Neural crest cell (in vitro differentiated cells): ENCODE measurements around the gene ERH. TPM values are rescaled to one million over a fixed set of nuclear protein-coding genes. Genes with fewer than 3 reads are reported as not detected.

Experiments used
- DNase-seq: peaks from one replicate; pipeline ENCODE4 v3.0.0; 2021; ENCODE audit warnings: low read depth, mixed read lengths, low spot score
- H3K27ac Mint-ChIP-seq: one replicate; pipeline ENCODE4 v1.8.0; 2021; ENCODE audit warnings: mild to moderate bottlenecking, mixed read lengths; ENCODE audit not compliant: unreplicated experiment
- H3K27me3 Mint-ChIP-seq: 2 replicates; pipeline ENCODE4 v1.8.0; 2021; ENCODE audit warnings: low read depth, mild to moderate bottlenecking, mixed read lengths
- H3K36me3 Mint-ChIP-seq: 2 replicates; pipeline ENCODE4 v1.8.0; 2021; ENCODE audit warnings: low read depth, mild to moderate bottlenecking, mixed read lengths
- H3K4me1 Mint-ChIP-seq: 2 replicates; pipeline ENCODE4 v1.8.0; 2021; ENCODE audit warnings: mixed read lengths
- H3K4me3 Mint-ChIP-seq: one replicate; pipeline ENCODE4 v1.8.0; 2021; ENCODE audit warnings: mild to moderate bottlenecking, mixed read lengths
- H3K9me3 Mint-ChIP-seq: 2 replicates; pipeline ENCODE4 v1.8.0; 2021; ENCODE audit warnings: mixed read lengths
- CTCF ChIP-seq: fragments of 200-600 bp; sonication (generic); conservative IDR thresholded peaks from 2 replicates; pipeline ENCODE4 v1.5.0; 2021; ENCODE audit warnings: antibody characterized with exemption, mild to moderate bottlenecking
- total RNA-seq: library from RNA; stranded (reverse); gene quantifications from 2 replicates; pipeline ENCODE4 v1.2.1, GENCODE V29; 2021

ERH gene
- total RNA-seq, 1 donor from 2014 or later: 456 TPM

GRCh38 chr14:69360438-69361108, 37.5 kb downstream of the ERH start:
- Mint-ChIP-seq H3K9me3 (no peaks in the 10 kb centered on the region), H3K27me3 (no peaks in the 10 kb centered on the region), H3K27ac (no peak overlapping the region), H3K36me3 (no peaks in the 10 kb centered on the region), H3K4me3 (no peak overlapping the region), H3K4me1 (peaks cover 22% of the 10 kb centered on the region)
- TF ChIP-seq CTCF: no peak
- no peak for DNase-seq

GRCh38 chr14:69358966-69359365, 39.1 kb downstream of the ERH start:
- no peak for DNase-seq
- H3K36me3 Mint-ChIP-seq: no peaks in the 10 kb centered on the region
- H3K4me3 Mint-ChIP-seq: no peak overlapping the region
- no peaks in the 10 kb centered on the region for H3K27me3 Mint-ChIP-seq
- peaks cover 15% of the 10 kb centered on the region for H3K4me1 Mint-ChIP-seq
- no peaks in the 10 kb centered on the region for H3K9me3 Mint-ChIP-seq
- TF ChIP-seq CTCF: no peak
- H3K27ac Mint-ChIP-seq: no peak overlapping the region

GRCh38 chr14:69358233-69358963, 39.7 kb downstream of the ERH start:
- no peak for TF ChIP-seq CTCF
- Mint-ChIP-seq H3K9me3 (no peaks in the 10 kb centered on the region), H3K36me3 (no peaks in the 10 kb centered on the region), H3K27ac (no peak overlapping the region), H3K4me1 (peaks cover 9% of the 10 kb centered on the region), H3K27me3 (no peaks in the 10 kb centered on the region), H3K4me3 (no peak overlapping the region)
- no peak for DNase-seq

GRCh38 chr14:69357544-69358200, 40.4 kb downstream of the ERH start:
- peaks cover 3% of the 10 kb centered on the region for H3K4me1 Mint-ChIP-seq
- H3K9me3 Mint-ChIP-seq: no peaks in the 10 kb centered on the region
- TF ChIP-seq CTCF: no peak
- no peak overlapping the region for H3K27ac Mint-ChIP-seq
- no peaks in the 10 kb centered on the region for H3K36me3 Mint-ChIP-seq
- no peak overlapping the region for H3K4me3 Mint-ChIP-seq
- no peaks in the 10 kb centered on the region for H3K27me3 Mint-ChIP-seq
- no peak for DNase-seq

GRCh38 chr14:69356903-69357543, 41.1 kb downstream of the ERH start:
- Mint-ChIP-seq H3K4me1 (peaks cover 9% of the 10 kb centered on the region), H3K36me3 (no peaks in the 10 kb centered on the region), H3K9me3 (no peaks in the 10 kb centered on the region), H3K27me3 (no peaks in the 10 kb centered on the region), H3K27ac (no peak overlapping the region), H3K4me3 (no peak overlapping the region)
- TF ChIP-seq CTCF: no peak
- no peak for DNase-seq
